Fibroblast of pulmonary artery (primary cell): ENCODE data around the gene DCAF15.

Experiments
- DNase-seq: peaks from one replicate; pipeline ENCODE4 v3.0.0-alpha.2; 2010; ENCODE audit warnings: low read depth
- H3K4me3 ChIP-seq: replicated peaks from 2 replicates; pipeline ENCODE4 v1.5.1; 2011; ENCODE audit warnings: low read depth, mild to moderate bottlenecking, control low read depth, low read length, moderate library complexity
- CTCF ChIP-seq: IDR thresholded peaks from 2 replicates; pipeline ENCODE4 v1.5.1; 2011; ENCODE audit warnings: mild to moderate bottlenecking, control low read depth, low read length, inconsistent platforms; ENCODE audit errors: missing control alignments

Gene DCAF15

GRCh38 chr19:13930402-13930801 is 21.9 kb upstream of the DCAF15 start:
- H3K4me3 ChIP-seq: no peak overlapping the region
- TF ChIP-seq CTCF: no peak
- DNase-seq: no peak

GRCh38 chr19:13931391-13932148 is 20.7 kb upstream of the DCAF15 start:
- H3K4me3 ChIP-seq: no peak overlapping the region
- DNase-seq: no peak
- no peak for TF ChIP-seq CTCF

GRCh38 chr19:13932149-13932637 is 20.1 kb upstream of the DCAF15 start:
- H3K4me3 ChIP-seq: no peak overlapping the region
- no peak for DNase-seq
- no peak for TF ChIP-seq CTCF

GRCh38 chr19:13932911-13933393 is 19.4 kb upstream of the DCAF15 start:
- H3K4me3 ChIP-seq: no peak overlapping the region
- no peak for TF ChIP-seq CTCF
- DNase-seq: no peak

- no peak for TF ChIP-seq CTCF
- H3K4me3 ChIP-seq: no peak overlapping the region
- DNase-seq: no peak
These were observed 17.6 kb upstream of the DCAF15 start for GRCh38 chr19:13934785-13935109.

- no peak for DNase-seq
- TF ChIP-seq CTCF: no peak
- H3K4me3 ChIP-seq: no peak overlapping the region
These were observed 16.4 kb upstream of the DCAF15 start for GRCh38 chr19:13935765-13936510.
